Upper lobe of right lung (tissue), 1 donor: ENCODE measurements around the gene ROR2. TPM values are rescaled to one million over a fixed set of nuclear protein-coding genes. Genes with fewer than 3 reads are reported as not detected.

ENCODE experiments used
- ATAC-seq: fragments of 200-7000 bp; cut with Tn5 transposase; one replicate; pipeline ENCODE4 v1.9.1; 2020; ENCODE audit warnings: mild to moderate bottlenecking, moderate library complexity
- DNase-seq: peaks from one replicate; pipeline ENCODE4 v3.0.0-alpha.2; 2020
- H3K27ac ChIP-seq: fragments of 200-600 bp; one replicate; pipeline ENCODE4 v1.8.0; 2022
- H3K27me3 ChIP-seq: fragments of 200-600 bp; one replicate; pipeline ENCODE4 v1.8.0; 2022; ENCODE audit warnings: mild to moderate bottlenecking
- H3K36me3 ChIP-seq: fragments of 200-600 bp; one replicate; pipeline ENCODE4 v1.8.0; 2022
- H3K4me1 ChIP-seq: fragments of 200-600 bp; one replicate; pipeline ENCODE4 v1.8.0; 2022
- H3K4me3 ChIP-seq: fragments of 200-600 bp; one replicate; pipeline ENCODE4 v1.8.0; 2022; ENCODE audit warnings: mild to moderate bottlenecking
- H3K9me3 ChIP-seq: fragments of 200-600 bp; one replicate; pipeline ENCODE4 v1.8.0; 2022
- CTCF ChIP-seq: fragments of 200-600 bp; IDR thresholded peaks from one replicate; pipeline ENCODE4 v1.8.0; 2022; ENCODE audit warnings: antibody characterized with exemption
- intact Hi-C: fragments of 100-400 bp; cut with DNase I; formaldehyde crosslinking; loops from one replicate; pipeline ENCODE4 v1.11.0; 2022
- long read RNA-seq: library from polyadenylated mRNA; unstranded; transcript quantifications from one replicate; pipeline ENCODE4 v2.0.0, GENCODE V29; 2021
- total RNA-seq: library from RNA; stranded (reverse); fragmentation: NEBNext Ultra II Directional; extraction: Animal tissue kit (Norgen Biotek cat#: 25700); gene quantifications from one replicate; pipeline ENCODE4 v1.2.1, GENCODE V29; 2021
- donor health status: DM: no; HTN: yes; CAD: no; lungs with severe emphysema.

Gene ROR2
- total RNA-seq = 5.5 TPM
- long read RNA-seq, full-length matches to known transcripts = 2 of 15 reads
- long read RNA-seq, partial matches to known transcripts = 12 of 15 reads
- long read RNA-seq, other reads (novel, unspliced or antisense) = 1 of 15 reads

- H3K9me3 ChIP-seq = no peaks in the 10 kb centered on the region
- H3K36me3 ChIP-seq = no peaks in the 10 kb centered on the region
- peak; percentile 77 for DNase-seq
- peak; percentile 86 for ATAC-seq
- H3K27ac ChIP-seq = peak within 1 kb of the TSS; percentile 63
- H3K4me1 ChIP-seq = peaks cover 10% of the 10 kb centered on the region
- intact Hi-C loops = loop anchor here (10.0 kb wide), 1 partner anchor 175 kb away; no protein-coding TSS in a partner anchor
- TF ChIP-seq CTCF = peak; percentile 42
- peak within 1 kb of the TSS; percentile 51 for H3K4me3 ChIP-seq
- H3K27me3 ChIP-seq = peaks cover 64% of the 10 kb centered on the region
Observed at GRCh38 chr9:91949946-91950664, at the start of gene ROR2. ROR2 (minus strand) TSS chr9:91950228.

GRCh38 chr9:91995000-91995655 is 45.1 kb upstream of the ROR2 start:
- Histone ChIP-seq H3K9me3 (no peaks in the 10 kb centered on the region), H3K4me1 (no peaks in the 10 kb centered on the region), H3K4me3 (no peak overlapping the region), H3K36me3 (no peaks in the 10 kb centered on the region), H3K27ac (no peak overlapping the region), H3K27me3 (no peaks in the 10 kb centered on the region)
- TF ChIP-seq CTCF = no peak
- DNase-seq (no peak), ATAC-seq (peak; percentile 20)
- intact Hi-C loops = no loop called here

GRCh38 chr9:91994422-91994821 is 44.4 kb upstream of the ROR2 start:
- Histone ChIP-seq H3K27me3 (no peaks in the 10 kb centered on the region), H3K36me3 (no peaks in the 10 kb centered on the region), H3K27ac (no peak overlapping the region), H3K4me1 (no peaks in the 10 kb centered on the region), H3K9me3 (no peaks in the 10 kb centered on the region), H3K4me3 (no peak overlapping the region)
- no peak for ATAC-seq
- no peak for TF ChIP-seq CTCF
- DNase-seq = no peak
- intact Hi-C loops = no loop called here

- DNase-seq (no peak), ATAC-seq (no peak)
- H3K27me3 ChIP-seq = no peaks in the 10 kb centered on the region
- H3K27ac ChIP-seq = no peak overlapping the region
- no peaks in the 10 kb centered on the region for H3K9me3 ChIP-seq
- no peak for TF ChIP-seq CTCF
- H3K4me1 ChIP-seq = no peaks in the 10 kb centered on the region
- H3K36me3 ChIP-seq = no peaks in the 10 kb centered on the region
- no peak overlapping the region for H3K4me3 ChIP-seq
- intact Hi-C loops = no loop called here
Observed at GRCh38 chr9:91992461-91993041, 42.5 kb upstream of the ROR2 start.

GRCh38 chr9:91991721-91992341 is 41.8 kb upstream of the ROR2 start:
- no peak for TF ChIP-seq CTCF
- Histone ChIP-seq H3K27ac (no peak overlapping the region), H3K27me3 (no peaks in the 10 kb centered on the region), H3K4me3 (peak overlapping the region; percentile 16), H3K4me1 (no peaks in the 10 kb centered on the region), H3K36me3 (no peaks in the 10 kb centered on the region), H3K9me3 (no peaks in the 10 kb centered on the region)
- DNase-seq (no peak), ATAC-seq (no peak)
- intact Hi-C loops = no loop called here
